Measurements from ENCODE around the gene MTM1. TPM values are rescaled to one million over a fixed set of nuclear protein-coding genes. Genes with fewer than 3 reads are reported as not detected.

Gene MTM1
- total RNA-seq, 1 donor from 2014 or later = 6.6 TPM

DNA sequence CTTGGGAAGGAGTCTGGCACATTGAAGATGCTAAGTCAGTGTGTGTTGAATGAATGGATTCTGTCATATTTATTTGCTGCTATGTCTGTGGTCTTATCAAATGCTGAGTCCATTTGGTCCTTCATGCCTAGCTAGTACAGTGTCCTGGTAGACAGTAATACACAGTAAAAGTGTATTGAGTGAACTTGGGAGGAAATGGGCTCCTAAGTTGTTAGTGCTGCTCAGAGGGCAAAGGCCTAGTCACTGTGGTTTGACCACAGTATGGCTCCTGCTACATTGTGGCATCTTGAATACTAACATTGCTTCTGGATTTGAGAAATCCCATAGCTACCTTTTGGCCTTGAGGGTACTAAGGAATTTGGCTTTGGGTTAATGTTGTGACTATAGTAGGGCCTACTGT, 33.9 kb downstream of the MTM1 start:
- H3K36me3 ChIP-seq (ENCODE audit: control insufficient read depth, insufficient read depth, low read length) = no peaks in the 10 kb centered on the region
- H3K27me3 ChIP-seq (ENCODE audit: control insufficient read depth, insufficient read depth, low read length) = no peaks in the 10 kb centered on the region
- no peak for DNase-seq (ENCODE audit: low read depth)
- H3K4me3 ChIP-seq (ENCODE audit: low read depth, low read length) = no peak overlapping the region
- TF ChIP-seq CTCF (IDR thresholded peaks at IDR 0.05; ENCODE audit: insufficient read depth, low read length, poor library complexity, severe bottlenecking) = no peak

DNA sequence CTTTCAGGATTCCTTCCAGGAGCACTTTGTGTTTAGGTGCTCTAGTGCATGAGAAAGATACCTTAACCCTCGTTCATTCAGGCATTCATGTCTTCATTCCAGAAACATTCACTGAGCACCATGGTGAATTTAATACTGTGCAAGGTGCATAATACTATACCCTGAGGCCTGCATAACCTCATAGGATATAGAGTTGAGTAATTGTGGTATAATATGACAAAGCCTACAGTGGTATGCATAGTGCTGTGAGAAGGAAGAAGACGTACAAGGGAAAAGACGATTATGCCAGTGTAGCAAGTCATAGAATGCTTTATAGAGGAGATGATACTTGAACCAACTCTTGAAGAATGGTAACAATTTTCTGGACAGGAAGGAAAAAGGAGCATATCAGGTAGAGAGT, 34.3 kb downstream of the MTM1 start:
- H3K36me3 ChIP-seq (ENCODE audit: control insufficient read depth, insufficient read depth, low read length) = no peaks in the 10 kb centered on the region
- TF ChIP-seq CTCF (IDR thresholded peaks at IDR 0.05; ENCODE audit: insufficient read depth, low read length, poor library complexity, severe bottlenecking) = no peak
- DNase-seq (ENCODE audit: low read depth) = no peak
- H3K4me3 ChIP-seq (ENCODE audit: low read depth, low read length) = no peak overlapping the region
- H3K27me3 ChIP-seq (ENCODE audit: control insufficient read depth, insufficient read depth, low read length) = no peaks in the 10 kb centered on the region

- DNase-seq (ENCODE audit: low read depth) = no peak
- no peaks in the 10 kb centered on the region for H3K27me3 ChIP-seq (ENCODE audit: control insufficient read depth, insufficient read depth, low read length)
- no peaks in the 10 kb centered on the region for H3K36me3 ChIP-seq (ENCODE audit: control insufficient read depth, insufficient read depth, low read length)
- TF ChIP-seq CTCF (IDR thresholded peaks at IDR 0.05; ENCODE audit: insufficient read depth, low read length, poor library complexity, severe bottlenecking) = no peak
- H3K4me3 ChIP-seq (ENCODE audit: low read depth, low read length) = no peak overlapping the region
These were observed 37.2 kb downstream of the MTM1 start for GRCh38 chrX:150605603-150606002.

DNA sequence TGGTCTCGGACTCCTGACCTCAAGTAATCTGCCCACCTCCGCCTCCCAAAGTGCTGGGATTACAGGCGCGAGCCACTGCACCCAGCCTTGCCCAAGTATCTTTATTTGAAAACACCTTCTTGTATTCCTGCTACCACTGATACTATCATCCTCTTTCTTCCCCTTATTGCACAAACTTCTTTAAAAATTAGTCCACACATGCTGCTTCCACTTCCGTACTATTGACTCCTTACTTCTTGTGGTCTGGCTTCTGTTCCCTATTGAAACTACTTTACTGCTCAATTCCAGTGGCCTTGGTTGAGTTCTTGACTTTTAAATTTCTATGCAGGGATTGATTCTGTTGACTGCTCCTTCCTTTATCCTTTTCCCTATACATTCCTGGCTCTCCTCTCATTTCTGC, 38.8 kb downstream of the MTM1 start:
- Histone ChIP-seq H3K4me3 (ENCODE audit: low read depth, low read length) (no peak overlapping the region), H3K36me3 (ENCODE audit: control insufficient read depth, insufficient read depth, low read length) (no peaks in the 10 kb centered on the region), H3K27me3 (ENCODE audit: control insufficient read depth, insufficient read depth, low read length) (no peaks in the 10 kb centered on the region)
- DNase-seq (ENCODE audit: low read depth) = no peak
- TF ChIP-seq CTCF (IDR thresholded peaks at IDR 0.05; ENCODE audit: insufficient read depth, low read length, poor library complexity, severe bottlenecking) = no peak

DNA sequence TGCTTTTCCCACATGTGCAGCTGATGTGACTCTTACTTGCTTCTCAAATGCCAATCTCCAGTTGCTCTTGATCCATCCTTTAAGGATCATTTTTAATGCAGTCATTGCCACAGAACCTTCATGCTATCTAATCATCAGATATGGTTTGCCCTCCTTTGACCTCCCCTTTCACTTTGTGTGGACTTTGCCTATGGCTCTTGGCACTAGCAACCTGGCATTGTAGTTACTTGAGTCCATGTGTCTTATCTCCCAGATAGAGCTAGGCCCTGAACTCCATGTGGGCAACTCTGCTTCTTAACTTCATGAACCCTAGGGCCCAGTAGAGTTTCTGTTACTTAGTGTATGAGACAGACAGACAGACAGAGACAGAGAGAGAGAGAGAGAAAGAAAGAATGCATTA, 41.6 kb downstream of the MTM1 start:
- H3K27me3 ChIP-seq (ENCODE audit: control insufficient read depth, insufficient read depth, low read length) = no peaks in the 10 kb centered on the region
- TF ChIP-seq CTCF (IDR thresholded peaks at IDR 0.05; ENCODE audit: insufficient read depth, low read length, poor library complexity, severe bottlenecking) = no peak
- H3K36me3 ChIP-seq (ENCODE audit: control insufficient read depth, insufficient read depth, low read length) = no peaks in the 10 kb centered on the region
- H3K4me3 ChIP-seq (ENCODE audit: low read depth, low read length) = no peak overlapping the region
- DNase-seq (ENCODE audit: low read depth) = no peak

- TF ChIP-seq CTCF (IDR thresholded peaks at IDR 0.05; ENCODE audit: insufficient read depth, low read length, poor library complexity, severe bottlenecking) = no peak
- H3K36me3 ChIP-seq (ENCODE audit: control insufficient read depth, insufficient read depth, low read length) = no peaks in the 10 kb centered on the region
- no peaks in the 10 kb centered on the region for H3K27me3 ChIP-seq (ENCODE audit: control insufficient read depth, insufficient read depth, low read length)
- H3K4me3 ChIP-seq (ENCODE audit: low read depth, low read length) = no peak overlapping the region
- DNase-seq (ENCODE audit: low read depth) = no peak
These were observed 42.0 kb downstream of the MTM1 start for GRCh38 chrX:150610446-150610845.

All from kidney epithelial cell (primary cell).